ENCODE measurements around the gene PCBP1.

Gene PCBP1

GRCh38 chr2:70084973-70085710 lies 2.1 kb upstream of the PCBP1 start:
- Histone ChIP-seq H3K27me3 (ENCODE audit: insufficient read depth, poor library complexity, severe bottlenecking) (no peaks in the 10 kb centered on the region), H3K4me3 (replicated peaks; ENCODE audit: insufficient read depth, low read length) (peak overlapping the region; percentile 20), H3K27ac (replicated peaks) (peak overlapping the region; percentile 100)
- peak in 1 of 2 experiments; percentile 55 for DNase-seq (ENCODE audit: low read depth in 1 of 2, low spot score in 1 of 2)
- peak; percentile 44; the same call in 1 of the 2 replicates for TF ChIP-seq SPI1 (IDR thresholded peaks at IDR 0.05; ENCODE audit: borderline replicate concordance, low read depth)
- TF ChIP-seq POLR2AphosphoS5 (IDR thresholded peaks at IDR 0.05; ENCODE audit: low read depth) = no peak

GRCh38 chr2:70085711-70086277 lies 1.5 kb upstream of the PCBP1 start:
- Histone ChIP-seq H3K27me3 (ENCODE audit: insufficient read depth, poor library complexity, severe bottlenecking) (no peaks in the 10 kb centered on the region), H3K4me3 (replicated peaks; ENCODE audit: insufficient read depth, low read length) (peak overlapping the region; percentile 60), H3K27ac (replicated peaks) (peak overlapping the region; percentile 100)
- DNase-seq (ENCODE audit: low read depth in 1 of 2, low spot score in 1 of 2) = no peak
- TF ChIP-seq GABPA (IDR thresholded peaks at IDR 0.05; ENCODE audit: low read depth) (no peak), CTCF (IDR thresholded peaks at IDR 0.05; ENCODE audit: insufficient read depth, low read length) (no peak), SPI1 (IDR thresholded peaks at IDR 0.05; ENCODE audit: borderline replicate concordance, low read depth) (no peak), REST (IDR thresholded peaks at IDR 0.05; ENCODE audit: insufficient replicate concordance, low read depth) (no peak), POLR2AphosphoS5 (IDR thresholded peaks at IDR 0.05; ENCODE audit: low read depth) (no peak)

- TF ChIP-seq SPI1 (IDR thresholded peaks at IDR 0.05; ENCODE audit: borderline replicate concordance, low read depth) (peak; percentile 84), GABPA (IDR thresholded peaks at IDR 0.05; ENCODE audit: low read depth) (no peak), POLR2AphosphoS5 (IDR thresholded peaks at IDR 0.05; ENCODE audit: low read depth) (peak; percentile 86), REST (IDR thresholded peaks at IDR 0.05; ENCODE audit: insufficient replicate concordance, low read depth) (peak; percentile 68)
- Histone ChIP-seq H3K27ac (replicated peaks) (peak overlapping the region; percentile 100), H3K27me3 (ENCODE audit: insufficient read depth, poor library complexity, severe bottlenecking) (no peaks in the 10 kb centered on the region), H3K4me3 (replicated peaks; ENCODE audit: insufficient read depth, low read length) (peak overlapping the region; percentile 60)
- peak; percentile 90 to 91 for DNase-seq (ENCODE audit: low read depth in 1 of 2, low spot score in 1 of 2)
These were observed 919 bp upstream of the PCBP1 start for GRCh38 chr2:70086278-70086837.

- H3K4me3 ChIP-seq (replicated peaks; ENCODE audit: insufficient read depth, low read length) = peak overlapping the region; percentile 60
- TF ChIP-seq REST (IDR thresholded peaks at IDR 0.05; ENCODE audit: insufficient replicate concordance, low read depth) = no peak
- no peak for TF ChIP-seq GABPA (IDR thresholded peaks at IDR 0.05; ENCODE audit: low read depth)
- peak; percentile 87 for TF ChIP-seq POLR2AphosphoS5 (IDR thresholded peaks at IDR 0.05; ENCODE audit: low read depth)
- peak; percentile 57 to 71 for DNase-seq (ENCODE audit: low read depth in 1 of 2, low spot score in 1 of 2)
- peak overlapping the region; percentile 100 for H3K27ac ChIP-seq (replicated peaks)
- no peaks in the 10 kb centered on the region for H3K27me3 ChIP-seq (ENCODE audit: insufficient read depth, poor library complexity, severe bottlenecking)
These were observed 673 bp downstream of the PCBP1 start for GRCh38 chr2:70087702-70088597.
